ENCODE results near the gene FOXL2. TPM values are rescaled to one million over a fixed set of nuclear protein-coding genes. Genes with fewer than 3 reads are reported as not detected.

FOXL2 gene
- total RNA-seq: 0.31 TPM

GRCh38 chr3:138946663-138947494 is at the start of gene FOXL2, which contains the start of gene FOXL2NB:
FOXL2 (minus strand) TSS chr3:138947137; CDS start chr3:138946722, 415 bp downstream.
FOXL2NB (plus strand) TSS chr3:138947217; CDS start chr3:138947365, 148 bp downstream.

Other genes starting within 250 kb of the FOXL2 start
- 36.3 TPM for gene PIK3CB, start 112.2 kb downstream of the FOXL2 start, total RNA-seq
- 0.94 TPM for gene FOXL2NB, start 80 bp upstream of the FOXL2 start, total RNA-seq
- gene PRR23A, start 59.1 kb upstream of the FOXL2 start, total RNA-seq: not detected
- gene PRR23B, start 73.8 kb upstream of the FOXL2 start, total RNA-seq: not detected
- gene PRR23C, start 97.8 kb upstream of the FOXL2 start, total RNA-seq: not detected

All from parietal lobe (tissue), 1 donor.